CD4-positive, alpha-beta T cell (primary cell): ENCODE results near the gene SLC6A3. TPM values are rescaled to one million over a fixed set of nuclear protein-coding genes. Genes with fewer than 3 reads are reported as not detected.
A peak's percentile ranks its signal among the peaks of the same experiment; 100 is the strongest.

Experiments used
- ATAC-seq: fragments of 200-7000 bp; cut with Tn5 transposase; one replicate; pipeline ENCODE4 v1.10.0; 2022; ENCODE audit warnings: mild to moderate bottlenecking; ENCODE audit not compliant: poor library complexity
- CTCF ChIA-PET: fragments of 350-600 bp; sonication (Branson Sonifier 250); formaldehyde crosslinking; loops from one replicate; lab custom pipeline; 2021; ENCODE audit warnings: antibody characterized with exemption, inconsistent platforms; lab: Charles Lee
- POLR2A ChIA-PET: fragments of 350-600 bp; sonication (Branson Sonifier 250); formaldehyde crosslinking; loops from one replicate; lab custom pipeline; 2021; ENCODE audit warnings: antibody characterized with exemption, inconsistent platforms; lab: Charles Lee
- DNase-seq, 14 experiments: peaks; one replicate each; pipeline ENCODE4 v3.0.0-alpha.2; 2013 to 2020; ENCODE audit warnings: mixed read lengths in 2 of 14
- H3K27ac ChIP-seq, 2 donors: one replicate each; pipeline versions ENCODE4 v1.5.1 to v1.7.0; 2013; ENCODE audit warnings: low read length in 2 of 2, low read depth in 1 of 2, mild to moderate bottlenecking in 1 of 2
- H3K27me3 ChIP-seq, 2 experiments: 1 replicate in 1 of 2; 2 replicates in 1 of 2; pipeline versions ENCODE4 v1.6.1 to v1.7.0; 2013; ENCODE audit warnings: low read length in 2 of 2, control low read depth in 1 of 2, mild to moderate bottlenecking in 1 of 2, moderate library complexity in 1 of 2; ENCODE audit not compliant: insufficient read depth in 2 of 2, control insufficient read depth in 1 of 2
- H3K36me3 ChIP-seq: one replicate; pipeline ENCODE4 v1.6.1; 2013; ENCODE audit warnings: low read length, control low read depth; ENCODE audit not compliant: insufficient read depth
- H3K4me1 ChIP-seq: one replicate; pipeline ENCODE4 v1.6.1; 2013; ENCODE audit warnings: low read length, control low read depth; ENCODE audit not compliant: insufficient read depth
- H3K4me3 ChIP-seq: one replicate; pipeline ENCODE4 v1.5.1; 2013; ENCODE audit warnings: mild to moderate bottlenecking, low read length, moderate library complexity
- H3K9me3 ChIP-seq, 2 experiments: 1 replicate in 1 of 2; 2 replicates in 1 of 2; pipeline versions ENCODE4 v1.6.1 to v1.7.0; 2013; ENCODE audit warnings: low read length in 2 of 2, mild to moderate bottlenecking in 2 of 2, control low read depth in 1 of 2, moderate library complexity in 1 of 2; ENCODE audit not compliant: control insufficient read depth in 1 of 2, insufficient read depth in 1 of 2
- H3K27ac Mint-ChIP-seq: one replicate; pipeline ENCODE4 v1.8.0; 2020; ENCODE audit warnings: mixed read lengths
- H3K27me3 Mint-ChIP-seq: one replicate; pipeline ENCODE4 v1.8.0; 2021; ENCODE audit warnings: mixed read lengths
- H3K36me3 Mint-ChIP-seq: one replicate; pipeline ENCODE4 v1.8.0; 2021; ENCODE audit warnings: low read depth, mixed read lengths
- H3K4me1 Mint-ChIP-seq: one replicate; pipeline ENCODE4 v1.8.0; 2021; ENCODE audit warnings: low read depth, mixed read lengths
- H3K4me3 Mint-ChIP-seq: one replicate; pipeline ENCODE4 v1.8.0; 2020; ENCODE audit warnings: mild to moderate bottlenecking, mixed read lengths
- H3K9me3 Mint-ChIP-seq: one replicate; pipeline ENCODE4 v1.8.0; 2020; ENCODE audit warnings: mixed read lengths
- CTCF ChIP-seq: fragments of 200-600 bp; IDR thresholded peaks from one replicate; pipeline ENCODE4 v1.8.0; 2022; ENCODE audit warnings: antibody characterized with exemption, mild to moderate bottlenecking
- intact Hi-C, 2 experiments: fragments of 100-400 bp; cut with DNase I in 1 of 2; cut with micrococcal nuclease in 1 of 2; formaldehyde crosslinking; loops; one replicate each; pipeline versions ENCODE4 v1.15.1 to v1.9.0; 2023 to 2025; cut with DNase I, micrococcal nuclease
- total RNA-seq, 174 experiments: library from RNA in 2 of 174; stranded (reverse) in 2 of 174; gene quantifications; one replicate each; pipeline ENCODE4 v1.2.3 and lab custom pipeline; 2021 to 2026

The SLC6A3 gene
- total RNA-seq, 2 experiments from 2014 or later: 0.08 TPM; not detected in 1

- ATAC-seq (no peak), DNase-seq (no peak)
- peaks cover 35% of the 10 kb centered on the region for H3K4me1 ChIP-seq
- Mint-ChIP-seq H3K4me3 (no peak overlapping the region), H3K27ac (no peak overlapping the region), H3K27me3 (no peaks in the 10 kb centered on the region), H3K36me3 (peaks cover 3% of the 10 kb centered on the region), H3K9me3 (no peaks in the 10 kb centered on the region), H3K4me1 (peaks cover 28% of the 10 kb centered on the region)
- no peak overlapping the region for H3K27ac ChIP-seq
- H3K9me3 ChIP-seq: peaks cover 0 to 15% of the 10 kb centered on the region in 2 experiments
- H3K27me3 ChIP-seq: no peaks in the 10 kb centered on the region
- POLR2A ChIA-PET: no interaction called here
- no peak for TF ChIP-seq CTCF
- intact Hi-C loops: loop anchor here (5.0 to 10.0 kb wide), 3 partner anchors 85 to 487 kb away; partner anchors contain the start of genes BRD9 (in 1 of the 2) and TRIP13 (in 1 of the 2)
- CTCF ChIA-PET: no interaction called here
- no peak overlapping the region for H3K4me3 ChIP-seq
- no peaks in the 10 kb centered on the region for H3K36me3 ChIP-seq
Observed at GRCh38 chr5:1382248-1382700, 63.0 kb downstream of the SLC6A3 start.

- CTCF ChIA-PET: interaction anchor here (1.0 to 1.5 kb wide), 3 partner anchors 27 to 53 kb away, joined by 3 to 12 read pairs (median 3); partner anchors contain the start of gene CLPTM1L
- H3K27ac ChIP-seq: no peak overlapping the region
- no peaks in the 10 kb centered on the region for H3K27me3 Mint-ChIP-seq
- no peaks in the 10 kb centered on the region for H3K9me3 Mint-ChIP-seq
- H3K4me1 Mint-ChIP-seq: peaks cover 21% of the 10 kb centered on the region
- peaks cover 0 to 15% of the 10 kb centered on the region in 2 experiments for H3K9me3 ChIP-seq
- DNase-seq (no peak), ATAC-seq (no peak)
- intact Hi-C loops: loop anchor here (2.0 to 10.0 kb wide), 4 partner anchors 86 to 487 kb away; partner anchors contain the start of genes BRD9 (in 1 of the 2) and TRIP13 (in 1 of the 2)
- no peak overlapping the region for H3K27ac Mint-ChIP-seq
- no peaks in the 10 kb centered on the region for H3K36me3 ChIP-seq
- POLR2A ChIA-PET: no interaction called here
- H3K4me3 ChIP-seq: no peak overlapping the region
- peaks cover 3% of the 10 kb centered on the region for H3K36me3 Mint-ChIP-seq
- H3K4me1 ChIP-seq: peaks cover 29% of the 10 kb centered on the region
- no peak for TF ChIP-seq CTCF
- peak overlapping the region; percentile 27 for H3K4me3 Mint-ChIP-seq
- H3K27me3 ChIP-seq: no peaks in the 10 kb centered on the region
Observed at GRCh38 chr5:1381370-1382247, 63.6 kb downstream of the SLC6A3 start.

- Histone ChIP-seq H3K36me3 (no peaks in the 10 kb centered on the region), H3K27me3 (no peaks in the 10 kb centered on the region), H3K27ac (no peak overlapping the region), H3K9me3 (peaks cover 0 to 15% of the 10 kb centered on the region in 2 experiments), H3K4me3 (no peak overlapping the region), H3K4me1 (peaks cover 24% of the 10 kb centered on the region)
- POLR2A ChIA-PET: interaction anchor here (0.7 to 1.1 kb wide), 4 partner anchors 11 to 253 kb away, joined by 3 to 5 read pairs (median 4); partner anchors contain the start of gene CLPTM1L
- Mint-ChIP-seq H3K27ac (no peak overlapping the region), H3K4me3 (peak overlapping the region; percentile 25), H3K4me1 (peaks cover 14% of the 10 kb centered on the region), H3K9me3 (no peaks in the 10 kb centered on the region), H3K36me3 (no peaks in the 10 kb centered on the region), H3K27me3 (no peaks in the 10 kb centered on the region)
- TF ChIP-seq CTCF: no peak
- DNase-seq (no peak), ATAC-seq (no peak)
- intact Hi-C loops: loop anchor here (1.0 to 10.0 kb wide), 5 partner anchors 86 to 486 kb away; partner anchors contain the start of genes BRD9 (in 1 of the 2) and TRIP13 (in 1 of the 2)
- CTCF ChIA-PET: interaction anchor here (1.0 to 1.7 kb wide), 7 partner anchors 11 to 264 kb away, joined by 3 to 12 read pairs (median 3); partner anchors contain the start of gene CLPTM1L
Observed at GRCh38 chr5:1380910-1381309, 64.3 kb downstream of the SLC6A3 start.
